BE2C (cell line): Measurements from ENCODE around the gene DYRK1A.

Source experiments
- DNase-seq: peaks from one replicate; pipeline ENCODE4 v3.0.0-alpha.2; 2020
- H3K27me3 ChIP-seq: fragments of 250-450 bp; sonication (Bioruptor Pico); 2 replicates; pipeline ENCODE4 v1.5.1; 2020; ENCODE audit warnings: mild to moderate bottlenecking
- H3K36me3 ChIP-seq: fragments of 250-450 bp; sonication (Bioruptor Pico); 2 replicates; pipeline ENCODE4 v1.5.1; 2020; ENCODE audit warnings: mild to moderate bottlenecking
- H3K4me1 ChIP-seq: fragments of 250-450 bp; sonication (Bioruptor Pico); 2 replicates; pipeline ENCODE4 v1.5.1; 2020
- H3K4me3 ChIP-seq: 2 replicates; pipeline ENCODE4 v1.5.1; 2011; ENCODE audit warnings: low read depth, low read length
- H3K9me3 ChIP-seq: fragments of 250-450 bp; sonication (Bioruptor Pico); 2 replicates; pipeline ENCODE4 v1.5.1; 2020
- CTCF ChIP-seq: IDR thresholded peaks from 2 replicates; pipeline ENCODE4 v1.5.1; 2012; ENCODE audit warnings: mild to moderate bottlenecking, low read depth, low read length

Gene DYRK1A

GRCh38 chr21:37550618-37551330, 184.2 kb downstream of the DYRK1A start:
- Histone ChIP-seq H3K4me1 (no peaks in the 10 kb centered on the region), H3K4me3 (no peak overlapping the region), H3K36me3 (no peaks in the 10 kb centered on the region), H3K27me3 (no peaks in the 10 kb centered on the region), H3K9me3 (peaks cover 3% of the 10 kb centered on the region; the same call in 1 of the 2 replicates)
- DNase-seq, result no peak
- TF ChIP-seq CTCF, result no peak

GRCh38 chr21:37551331-37551992, 184.9 kb downstream of the DYRK1A start:
- DNase-seq, result no peak
- no peak for TF ChIP-seq CTCF
- Histone ChIP-seq H3K4me1 (no peaks in the 10 kb centered on the region), H3K9me3 (peaks cover 3% of the 10 kb centered on the region; the same call in 1 of the 2 replicates), H3K27me3 (no peaks in the 10 kb centered on the region), H3K36me3 (no peaks in the 10 kb centered on the region), H3K4me3 (no peak overlapping the region)

- Histone ChIP-seq H3K9me3 (peaks cover 3% of the 10 kb centered on the region; the same call in 1 of the 2 replicates), H3K4me1 (no peaks in the 10 kb centered on the region), H3K36me3 (no peaks in the 10 kb centered on the region), H3K27me3 (no peaks in the 10 kb centered on the region), H3K4me3 (no peak overlapping the region)
- no peak for TF ChIP-seq CTCF
- no peak for DNase-seq
Measured at GRCh38 chr21:37551993-37552355, 185.4 kb downstream of the DYRK1A start.

GRCh38 chr21:37552496-37553029, 186.0 kb downstream of the DYRK1A start:
- TF ChIP-seq CTCF, result no peak
- H3K36me3 ChIP-seq, result no peaks in the 10 kb centered on the region
- no peak overlapping the region for H3K4me3 ChIP-seq
- peaks cover 3% of the 10 kb centered on the region; the same call in 1 of the 2 replicates for H3K9me3 ChIP-seq
- H3K4me1 ChIP-seq, result no peaks in the 10 kb centered on the region
- DNase-seq, result no peak
- no peaks in the 10 kb centered on the region for H3K27me3 ChIP-seq

- Histone ChIP-seq H3K4me1 (no peaks in the 10 kb centered on the region), H3K4me3 (no peak overlapping the region), H3K36me3 (no peaks in the 10 kb centered on the region), H3K27me3 (no peaks in the 10 kb centered on the region), H3K9me3 (peaks cover 3% of the 10 kb centered on the region; the same call in 1 of the 2 replicates)
- no peak for DNase-seq
- no peak for TF ChIP-seq CTCF
Measured at GRCh38 chr21:37553078-37553481, 186.5 kb downstream of the DYRK1A start.
